Activated naive CD4-positive, alpha-beta T cell (primary cell): ENCODE measurements around the gene EPN3.
A peak's percentile ranks its signal among the peaks of the same experiment; 100 is the strongest.

Experiments used
- DNase-seq, 4 experiments: peaks; one replicate each; lab custom pipeline; 2025; lab: John Stamatoyannopoulos, UW

Gene EPN3

DNA sequence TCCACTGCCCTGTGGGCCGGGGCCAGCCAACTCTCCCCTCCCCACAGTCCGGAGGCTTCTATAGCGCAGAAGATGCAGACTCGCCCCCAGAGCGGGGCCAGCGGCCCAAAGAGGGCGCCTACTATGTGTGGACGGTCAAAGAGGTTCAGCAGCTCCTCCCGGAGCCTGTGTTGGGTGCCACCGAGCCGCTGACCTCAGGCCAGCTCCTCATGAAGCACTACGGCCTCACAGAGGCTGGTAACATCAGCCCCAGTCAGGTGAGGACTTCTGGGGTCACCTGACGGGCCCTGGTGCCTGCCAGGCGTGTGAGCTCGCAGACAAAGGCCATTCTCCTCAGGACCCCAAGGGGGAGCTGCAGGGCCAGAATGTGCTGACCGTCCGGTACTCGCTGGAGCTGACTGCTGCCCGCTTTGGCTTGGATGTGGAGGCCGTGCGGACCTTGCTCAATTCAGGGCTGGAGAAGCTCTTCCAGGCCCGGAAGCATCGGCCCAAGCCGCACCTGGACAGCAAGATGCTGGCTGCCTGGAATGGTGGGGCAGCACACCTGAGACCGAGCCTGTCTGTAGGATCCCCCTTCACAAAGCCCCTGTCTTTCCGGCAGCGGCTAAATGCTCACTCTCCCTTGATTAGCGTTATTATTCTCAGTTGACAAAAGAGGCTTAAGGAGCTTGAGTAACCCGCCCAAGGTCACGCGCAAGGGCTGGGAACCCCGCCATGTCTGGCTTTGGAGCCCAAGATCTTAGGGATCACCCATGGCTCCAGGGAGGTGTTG lies 18.3 kb downstream of the EPN3 start:
- no peak for DNase-seq

DNA sequence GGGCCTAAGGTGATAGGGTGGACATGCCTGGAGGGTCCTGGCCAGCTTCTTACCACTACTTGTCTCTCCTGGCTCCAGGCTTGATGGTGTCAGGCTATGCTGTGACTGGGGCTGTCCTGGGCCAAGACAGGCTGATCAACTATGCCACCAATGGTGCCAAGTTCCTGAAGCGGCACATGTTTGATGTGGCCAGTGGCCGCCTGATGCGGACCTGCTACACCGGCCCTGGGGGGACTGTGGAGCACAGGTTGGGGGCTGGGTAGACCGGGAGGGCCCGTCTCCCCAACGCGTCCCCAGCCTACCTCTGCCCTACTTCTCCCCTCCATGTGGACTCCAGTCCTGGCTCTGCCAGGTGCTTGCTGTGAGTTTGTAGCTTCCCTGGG lies 18.9 kb downstream of the EPN3 start:
- no peak for DNase-seq

DNA sequence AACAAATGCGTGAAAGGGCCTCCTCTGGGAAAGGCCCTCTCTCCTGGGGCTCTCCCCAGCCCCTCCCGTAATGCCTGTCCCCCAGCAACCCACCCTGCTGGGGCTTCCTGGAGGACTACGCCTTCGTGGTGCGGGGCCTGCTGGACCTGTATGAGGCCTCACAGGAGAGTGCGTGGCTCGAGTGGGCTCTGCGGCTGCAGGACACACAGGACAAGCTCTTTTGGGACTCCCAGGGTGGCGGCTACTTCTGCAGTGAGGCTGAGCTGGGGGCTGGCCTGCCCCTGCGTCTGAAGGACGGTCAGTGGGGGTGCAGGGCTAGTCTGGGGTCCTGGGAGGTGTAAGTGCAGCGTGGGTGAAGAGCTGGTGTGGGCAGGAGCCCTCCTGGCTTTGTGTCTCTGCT lies 19.3 kb downstream of the EPN3 start:
- no peak for DNase-seq

DNA sequence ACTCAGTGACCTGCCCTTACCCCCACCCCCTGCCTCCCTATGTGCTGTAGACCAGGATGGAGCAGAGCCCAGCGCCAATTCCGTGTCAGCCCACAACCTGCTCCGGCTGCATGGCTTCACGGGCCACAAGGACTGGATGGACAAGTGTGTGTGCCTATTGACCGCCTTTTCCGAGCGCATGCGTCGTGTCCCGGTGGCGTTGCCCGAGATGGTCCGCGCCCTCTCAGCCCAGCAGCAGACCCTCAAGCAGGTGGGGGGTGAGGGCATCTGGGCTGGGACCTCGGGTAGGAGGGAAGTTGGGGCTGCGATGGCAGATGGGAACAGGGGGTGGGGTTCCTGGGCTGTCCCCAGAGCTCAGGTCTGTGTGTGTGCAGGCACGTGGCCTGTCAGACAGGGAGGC lies 21.7 kb downstream of the EPN3 start:
- DNase-seq = no peak

DNA sequence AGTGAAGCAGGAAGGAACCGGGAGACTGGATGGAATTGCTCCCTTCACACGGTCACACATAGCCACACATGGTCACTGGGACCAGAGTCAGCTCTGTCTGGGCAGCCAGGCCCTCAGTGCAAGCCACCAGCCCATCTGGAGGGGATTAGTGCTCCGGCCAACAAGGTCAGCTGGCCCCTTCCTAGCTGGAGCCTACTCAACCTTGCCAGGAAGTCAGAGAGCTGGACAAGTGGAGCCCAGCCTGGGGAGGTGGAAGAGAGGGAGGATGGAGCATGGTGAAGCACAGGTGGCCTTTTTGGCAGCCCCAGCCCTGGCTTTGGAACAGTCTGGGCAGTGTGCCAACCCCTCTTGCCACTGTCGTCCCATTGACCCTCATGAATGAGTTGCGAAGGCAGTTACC lies 24.3 kb downstream of the EPN3 start:
- no peak for DNase-seq

DNA sequence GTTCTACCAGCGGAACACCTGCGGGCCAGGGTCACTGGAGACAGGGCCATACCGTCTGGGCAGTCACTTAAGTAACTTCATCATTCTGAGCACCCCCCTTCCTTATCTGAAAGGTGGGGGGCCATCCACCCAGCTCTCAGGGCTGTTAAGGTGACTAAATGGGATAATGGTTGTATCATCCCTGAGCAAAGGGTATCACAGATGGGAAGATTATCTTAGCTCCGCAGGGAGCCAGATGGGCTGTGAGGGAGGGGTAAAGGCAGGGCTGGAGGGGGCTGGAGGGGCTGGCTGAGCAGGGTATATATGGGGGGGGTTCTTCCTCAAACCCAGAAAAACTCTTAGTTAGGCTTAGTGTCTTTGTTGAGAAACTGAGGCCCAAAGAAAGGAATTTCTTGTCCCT lies 25.1 kb downstream of the EPN3 start:
- DNase-seq = no peak

DNA sequence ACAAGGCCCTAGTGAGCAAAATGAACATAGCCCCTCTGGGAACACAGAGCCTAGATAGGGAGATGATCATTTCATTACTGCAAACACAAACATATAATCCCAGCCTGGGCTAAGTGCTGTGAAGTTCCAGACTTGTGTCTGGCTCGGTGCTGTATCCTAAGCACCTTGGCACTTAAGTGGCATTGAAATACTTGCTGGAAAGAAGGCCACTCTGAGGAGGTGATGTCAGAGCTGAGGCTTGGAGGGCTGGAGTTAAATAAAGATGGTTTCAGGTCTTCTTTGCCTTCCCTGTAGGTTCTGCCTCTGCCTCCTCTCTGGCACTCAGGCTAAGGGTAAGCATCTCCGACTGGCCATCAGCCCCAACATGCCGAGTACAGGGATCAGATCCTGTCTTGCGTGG lies 25.6 kb downstream of the EPN3 start:
- DNase-seq = no peak

DNA sequence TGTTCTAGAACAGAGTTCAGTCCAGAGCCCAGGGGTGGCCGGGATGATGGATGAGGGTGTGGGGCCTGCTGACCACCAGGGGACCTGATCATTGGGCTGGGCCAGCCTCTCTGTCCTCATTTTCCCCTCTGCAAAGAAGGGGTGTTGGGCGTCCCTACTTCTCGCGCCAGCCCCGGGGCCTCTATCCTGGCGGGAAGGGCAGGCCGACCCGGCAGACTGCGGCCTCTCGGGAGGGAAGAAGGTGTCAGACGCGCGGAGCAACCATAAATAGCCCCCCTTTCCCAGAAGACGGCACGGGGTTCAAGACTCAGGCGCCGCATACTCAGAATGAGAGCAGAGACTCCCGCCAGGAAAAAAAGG lies 26.0 kb downstream of the EPN3 start:
- DNase-seq = no peak

DNA sequence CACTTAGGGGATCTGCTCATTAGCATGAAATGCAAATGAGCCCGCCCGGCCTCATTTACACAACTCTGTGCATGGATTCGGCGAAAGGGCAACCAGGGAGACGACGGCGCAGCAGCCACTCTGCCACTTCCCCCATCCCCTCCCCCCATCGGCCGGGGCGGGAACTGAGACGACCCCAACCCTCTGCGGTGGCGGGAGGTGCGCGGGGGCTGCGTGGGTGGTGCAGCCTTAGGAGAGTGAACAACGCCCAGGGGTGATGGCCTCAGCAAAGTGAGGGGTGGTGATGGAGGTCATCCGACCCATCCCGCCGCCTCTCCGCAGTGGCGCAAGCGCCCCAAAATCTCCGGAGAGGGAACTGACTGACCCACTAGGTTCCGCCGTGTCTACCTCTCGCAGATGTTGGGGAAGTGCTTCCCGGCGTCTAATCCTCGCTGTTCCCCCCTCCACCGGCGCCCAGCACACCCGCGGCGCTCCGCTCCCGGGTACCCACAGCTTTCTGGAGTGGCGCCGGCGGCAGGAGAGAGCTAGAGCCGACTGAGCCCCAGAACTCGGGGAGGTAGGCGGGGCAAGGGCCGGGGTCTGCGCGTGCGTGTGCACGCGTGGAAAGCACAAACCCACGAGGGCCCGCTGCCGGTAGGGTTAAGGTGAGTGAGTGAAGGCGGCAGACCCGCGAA lies 26.5 kb downstream of the EPN3 start:
- peak in 1 of 4 experiments; percentile 17 for DNase-seq

DNA sequence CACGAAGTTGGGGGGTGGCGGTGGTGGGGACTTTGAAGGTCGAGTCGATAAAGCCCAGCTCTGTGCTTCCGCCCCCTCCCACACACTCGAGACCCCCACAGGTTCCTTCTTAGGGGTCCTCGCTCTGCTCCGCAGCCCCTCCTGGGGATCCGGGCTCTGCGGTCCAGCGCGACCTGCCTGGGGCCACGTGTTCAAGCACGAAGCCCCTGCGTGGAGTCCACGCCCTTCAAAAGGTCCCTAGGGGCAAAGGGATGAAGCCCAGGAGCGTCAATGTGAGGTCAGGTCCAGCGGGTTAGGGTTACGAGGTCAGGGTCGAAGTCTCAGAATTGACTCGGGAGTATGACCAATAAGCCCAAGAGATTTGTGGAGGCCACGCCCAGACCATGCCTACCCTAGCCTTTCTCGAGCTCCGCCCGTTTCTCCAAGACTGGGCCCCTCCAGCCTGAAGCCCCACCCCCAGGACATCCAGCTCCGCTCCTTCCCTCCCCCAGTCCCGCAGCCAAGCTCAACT lies 27.2 kb downstream of the EPN3 start:
- DNase-seq = no peak

DNA sequence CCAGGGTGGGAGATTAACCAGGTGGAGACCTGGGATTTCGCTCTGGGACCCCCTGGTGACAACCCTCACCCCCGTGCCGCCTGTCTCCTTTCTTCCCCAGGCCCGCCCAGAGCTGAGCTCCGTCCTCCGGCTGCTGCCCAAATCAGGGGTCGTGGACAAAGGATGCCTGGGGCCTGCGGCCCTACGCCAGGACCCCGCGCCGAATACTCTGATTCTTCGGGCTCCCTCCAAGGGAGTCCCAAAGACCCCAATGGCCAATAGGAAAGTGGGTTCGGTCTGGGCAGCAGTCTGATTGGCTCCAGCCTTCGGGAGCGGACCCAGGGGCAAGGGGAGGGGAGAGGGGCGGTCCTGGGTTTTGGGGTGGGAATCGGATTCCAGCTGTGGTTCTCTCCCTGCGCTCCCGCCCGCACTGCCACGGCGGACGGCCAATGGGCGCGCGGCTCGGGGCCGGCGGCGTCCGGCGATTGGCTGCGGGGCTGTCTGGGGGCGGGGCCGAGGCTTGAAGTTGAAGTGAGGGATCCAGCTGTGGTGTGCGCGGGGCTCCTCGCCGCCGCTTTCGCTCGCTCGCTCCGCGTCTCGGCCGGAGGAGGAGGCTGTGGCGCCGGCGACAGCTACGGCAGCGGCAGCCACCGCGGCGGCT lies 27.8 kb downstream of the EPN3 start, which contains the start of gene CACNA1G:
Gene CACNA1G (plus strand): TSS at position 531 of the 640 bp plus-strand sequence. CDS start 745 bp downstream, outside the sequence.
- DNase-seq = peak; percentile 52 to 77 (median 64)

DNA sequence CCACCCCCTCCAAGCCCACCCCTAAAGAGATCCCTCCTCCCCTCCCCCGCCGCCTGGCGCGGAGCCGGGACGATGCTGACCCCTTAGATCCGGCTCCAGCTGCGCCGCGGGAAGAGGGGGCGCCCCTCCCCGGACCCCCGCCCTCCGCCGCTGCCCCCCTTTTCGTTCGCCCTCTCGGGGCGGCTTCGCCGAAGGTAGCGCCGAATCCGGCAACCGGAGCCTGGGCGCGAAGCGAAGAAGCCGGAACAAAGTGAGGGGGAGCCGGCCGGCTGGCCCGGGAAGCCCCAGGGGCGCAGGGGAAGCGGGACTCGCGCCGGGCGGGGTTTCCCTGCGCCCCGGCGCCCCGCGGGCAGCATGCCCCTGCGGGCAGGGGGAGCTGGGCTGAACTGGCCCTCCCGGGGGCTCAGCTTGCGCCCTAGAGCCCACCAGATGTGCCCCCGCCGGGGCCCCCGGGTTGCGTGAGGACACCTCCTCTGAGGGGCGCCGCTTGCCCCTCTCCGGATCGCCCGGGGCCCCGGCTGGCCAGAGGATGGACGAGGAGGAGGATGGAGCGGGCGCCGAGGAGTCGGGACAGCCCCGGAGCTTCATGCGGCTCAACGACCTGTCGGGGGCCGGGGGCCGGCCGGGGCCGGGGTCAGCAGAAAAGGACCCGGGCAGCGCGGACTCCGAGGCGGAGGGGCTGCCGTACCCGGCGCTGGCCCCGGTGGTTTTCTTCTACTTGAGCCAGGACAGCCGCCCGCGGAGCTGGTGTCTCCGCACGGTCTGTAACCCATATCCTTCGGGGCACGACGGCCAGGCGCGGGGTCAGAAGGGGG lies 28.6 kb downstream of the EPN3 start:
- DNase-seq = no peak

DNA sequence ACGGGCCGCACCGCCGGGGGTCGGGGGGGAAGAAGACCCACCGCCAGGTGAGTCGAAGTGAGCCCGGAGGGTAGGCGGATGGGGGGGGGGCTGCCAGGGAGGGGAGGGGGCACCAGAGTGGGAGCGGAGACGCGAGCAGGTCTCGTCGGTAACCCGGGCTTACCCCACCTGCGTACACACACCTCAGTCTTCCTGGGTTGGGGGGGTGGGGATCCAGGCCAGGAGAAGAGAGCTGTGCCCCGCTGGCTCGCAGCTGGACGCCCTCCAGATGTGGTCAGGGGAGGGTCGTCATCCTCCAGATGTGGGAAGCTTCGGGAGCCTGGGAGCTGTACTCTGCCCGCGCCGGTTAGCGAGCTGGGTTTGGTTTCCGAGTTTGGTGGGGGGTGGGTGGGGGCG lies 29.2 kb downstream of the EPN3 start:
- peak in 1 of 4 experiments; percentile 10 for DNase-seq

DNA sequence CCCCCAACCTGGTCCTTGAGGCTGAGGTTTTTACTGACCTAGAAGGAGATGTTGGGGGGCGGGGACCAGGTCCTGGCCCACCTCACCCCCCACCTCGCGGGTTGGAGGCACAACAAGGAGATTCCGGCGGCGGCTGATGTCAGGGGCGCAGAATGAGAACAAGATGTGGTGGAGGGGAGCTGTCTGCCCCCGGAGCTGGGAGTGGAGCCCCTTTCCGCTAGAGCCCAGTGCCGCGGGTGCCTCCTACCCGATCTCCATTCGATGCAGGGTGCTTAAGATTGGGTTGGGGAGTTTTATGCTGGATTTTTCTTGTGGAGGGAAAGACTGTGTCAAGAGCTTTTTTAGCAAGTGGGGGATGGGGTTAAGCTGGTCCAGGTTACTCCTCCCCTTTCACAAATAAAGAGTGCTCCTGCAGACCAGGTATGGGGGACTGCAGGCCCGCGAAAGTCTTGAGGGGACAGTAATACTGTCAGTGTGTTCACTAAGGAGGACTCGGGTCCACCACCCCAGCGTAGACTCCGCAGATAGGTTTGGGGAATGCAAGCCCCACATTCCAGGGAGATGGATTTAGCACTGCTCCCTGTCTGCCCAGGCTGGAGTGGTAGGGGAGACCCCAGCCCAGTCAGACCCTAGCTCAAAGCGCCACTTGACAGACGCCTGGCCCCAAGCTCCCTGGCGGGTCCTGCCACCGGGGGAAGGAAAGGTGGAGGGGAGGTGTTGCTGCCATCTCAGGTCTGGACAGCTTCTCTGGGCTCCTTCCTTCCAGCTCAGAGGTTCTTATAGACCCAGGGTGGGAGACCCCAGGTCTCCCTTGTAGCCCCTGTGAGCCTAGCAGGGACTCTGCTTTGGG lies 29.9 kb downstream of the EPN3 start:
- DNase-seq = no peak

DNA sequence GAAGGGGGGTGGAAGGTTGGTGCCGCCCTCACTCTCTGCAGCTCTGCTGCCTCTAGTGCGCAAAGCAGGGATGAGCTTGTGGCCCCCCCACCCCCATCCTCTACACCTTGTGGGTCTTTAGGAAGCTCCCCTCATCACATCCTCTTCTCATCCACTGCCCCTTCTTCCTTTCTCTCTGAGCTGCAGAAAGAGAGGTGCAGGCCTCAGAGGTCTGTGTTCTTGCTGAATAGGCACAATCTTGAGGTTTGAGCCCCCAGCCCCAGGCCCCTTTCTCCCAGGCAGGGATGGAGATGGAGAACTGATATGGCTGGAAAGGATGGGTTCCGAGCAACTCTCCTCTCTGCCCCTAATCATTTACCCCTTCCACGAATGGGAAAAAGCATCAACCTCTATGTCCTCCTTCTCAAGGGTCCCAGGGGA lies 30.6 kb downstream of the EPN3 start:
- peak in 1 of 4 experiments; percentile 8 for DNase-seq

DNA sequence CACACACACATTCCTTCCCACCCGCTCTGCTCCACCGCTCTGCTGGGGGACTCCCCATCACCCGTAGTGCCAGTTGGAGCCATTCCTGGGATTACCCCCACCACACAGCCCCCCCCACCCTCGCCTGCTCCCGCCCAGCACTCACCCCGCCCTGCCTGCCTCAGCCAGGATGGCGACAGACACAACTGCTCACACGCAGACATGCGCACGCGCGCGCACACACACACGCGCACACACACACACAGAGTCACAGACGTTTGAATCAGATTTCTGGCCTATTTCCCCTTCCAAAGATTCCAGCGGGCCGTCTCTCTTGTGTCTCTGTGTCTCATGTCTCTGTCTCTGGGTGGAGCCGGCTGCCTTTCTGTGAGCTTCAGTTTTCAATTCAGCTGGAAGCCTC lies 32.4 kb downstream of the EPN3 start:
- DNase-seq = no peak

DNA sequence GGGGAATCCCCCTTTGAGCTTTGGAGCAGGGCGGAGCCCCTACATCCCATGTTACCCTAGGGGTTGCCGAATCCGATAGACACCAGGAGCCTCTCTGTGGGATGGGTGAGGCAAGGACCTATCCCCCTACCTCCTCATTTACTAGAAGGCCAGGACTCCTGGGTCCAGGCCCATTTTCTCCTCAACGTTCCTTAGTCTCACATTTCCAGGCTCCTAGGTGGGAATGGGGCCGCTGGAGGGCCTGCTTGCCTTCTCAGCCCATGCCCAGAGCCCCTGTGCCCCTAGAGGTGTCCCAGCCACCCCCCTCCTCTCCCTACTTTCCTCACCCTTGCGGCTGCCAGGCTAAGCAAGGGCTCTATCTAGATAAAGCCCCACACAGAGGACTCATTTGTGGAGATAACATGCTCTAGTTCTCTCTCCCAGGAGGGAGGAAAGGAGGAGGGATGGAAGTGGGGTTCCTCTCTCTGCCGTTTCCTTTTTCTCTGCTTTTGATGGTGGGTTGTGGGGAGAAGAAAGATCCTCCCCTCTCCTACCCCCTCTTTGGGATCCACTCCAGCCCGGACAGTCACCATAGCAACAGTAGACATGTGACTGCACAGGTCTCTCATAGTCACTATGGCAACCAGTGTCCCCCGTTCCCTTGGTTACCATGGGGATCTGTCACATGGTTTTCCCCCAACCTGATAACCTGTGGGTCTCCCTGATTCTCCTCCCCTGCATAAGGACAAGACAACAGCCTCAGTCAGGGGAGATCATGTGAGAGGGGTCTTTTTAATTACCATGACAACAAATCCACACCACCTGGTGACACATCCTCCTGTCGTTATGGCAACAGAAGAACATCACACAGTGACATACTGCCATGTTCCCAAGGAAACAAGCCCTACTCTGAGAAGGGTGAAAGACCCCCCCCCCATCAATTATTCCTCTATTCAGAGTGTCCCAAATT lies 33.1 kb downstream of the EPN3 start:
- no peak for DNase-seq

DNA sequence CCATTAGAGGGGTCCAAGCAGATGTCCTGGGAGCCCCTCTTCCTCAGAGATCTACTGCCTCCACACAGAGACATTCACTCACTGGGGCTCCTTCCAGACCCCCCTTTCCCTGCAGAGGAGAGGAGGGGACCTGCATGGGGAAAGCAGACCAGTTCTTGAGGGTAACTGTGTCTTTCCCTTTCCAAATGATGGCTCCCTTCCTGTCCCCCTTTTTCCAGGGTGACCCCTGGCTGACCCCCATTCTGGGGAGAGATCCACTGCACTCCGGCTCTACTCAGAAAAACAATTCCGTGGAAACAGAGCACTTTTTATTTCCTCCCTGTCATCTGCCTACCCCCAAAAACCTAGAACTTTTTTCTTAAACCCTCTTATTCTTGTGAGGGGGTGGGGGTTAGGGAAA lies 34.4 kb downstream of the EPN3 start:
- no peak for DNase-seq

DNA sequence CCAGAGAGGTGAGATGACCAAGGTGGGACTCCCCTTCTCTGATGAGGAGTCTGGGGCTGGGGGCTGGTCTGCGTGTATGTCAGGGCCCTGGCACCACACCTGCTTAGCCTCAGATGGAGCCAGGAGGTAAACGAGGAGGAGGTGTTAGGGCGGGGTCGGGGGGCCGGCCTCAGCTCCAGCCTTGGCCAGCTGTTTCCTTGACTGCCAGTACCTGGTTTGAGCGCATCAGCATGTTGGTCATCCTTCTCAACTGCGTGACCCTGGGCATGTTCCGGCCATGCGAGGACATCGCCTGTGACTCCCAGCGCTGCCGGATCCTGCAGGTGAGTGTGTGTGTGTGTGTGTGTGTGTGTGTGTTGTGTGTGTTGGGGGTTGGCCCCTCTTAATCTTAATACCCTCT lies 36.1 kb downstream of the EPN3 start:
- no peak for DNase-seq

DNA sequence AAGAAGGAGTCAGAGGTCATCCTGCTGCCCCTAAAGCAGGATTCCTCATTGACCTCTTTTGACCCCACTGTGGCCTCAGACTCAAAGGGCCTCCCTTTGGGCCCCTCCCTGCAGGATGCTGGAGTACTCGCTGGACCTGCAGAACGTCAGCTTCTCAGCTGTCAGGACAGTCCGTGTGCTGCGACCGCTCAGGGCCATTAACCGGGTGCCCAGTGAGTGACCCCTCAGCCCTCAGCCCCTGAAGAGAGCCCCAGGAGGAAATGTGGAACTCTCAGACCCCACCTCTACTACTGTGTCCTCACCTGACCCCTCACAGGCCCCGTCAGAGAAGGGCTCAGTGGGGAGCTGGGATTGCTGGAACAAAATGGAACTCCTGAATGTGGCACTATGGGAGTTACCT lies 37.1 kb downstream of the EPN3 start:
- no peak for DNase-seq
